ENCODE data around the gene CDC42.

The CDC42 gene

GRCh38 chr1:22108339-22109105 is 56.0 kb downstream of the CDC42 start:
- H3K4me3 ChIP-seq (ENCODE audit: low read depth, low read length) = no peak overlapping the region
- peaks cover 48% of the 10 kb centered on the region for H3K79me2 ChIP-seq (ENCODE audit: control insufficient read depth, insufficient read depth, low read length, unreplicated experiment)
- no peak overlapping the region for H2AFZ ChIP-seq (ENCODE audit: low read length, unreplicated experiment)
- no peaks in the 10 kb centered on the region for H3K27me3 ChIP-seq (ENCODE audit: insufficient read depth, low read length)
- peaks cover 5% of the 10 kb centered on the region for H3K4me1 ChIP-seq (ENCODE audit: control insufficient read depth, insufficient read depth, low read length, unreplicated experiment)
- H3K36me3 ChIP-seq (ENCODE audit: insufficient read depth, low read length) = peaks cover 14% of the 10 kb centered on the region; the same call in 1 of the 2 replicates
- H3K27ac ChIP-seq (ENCODE audit: low read depth, low read length) = no peak overlapping the region

DNA sequence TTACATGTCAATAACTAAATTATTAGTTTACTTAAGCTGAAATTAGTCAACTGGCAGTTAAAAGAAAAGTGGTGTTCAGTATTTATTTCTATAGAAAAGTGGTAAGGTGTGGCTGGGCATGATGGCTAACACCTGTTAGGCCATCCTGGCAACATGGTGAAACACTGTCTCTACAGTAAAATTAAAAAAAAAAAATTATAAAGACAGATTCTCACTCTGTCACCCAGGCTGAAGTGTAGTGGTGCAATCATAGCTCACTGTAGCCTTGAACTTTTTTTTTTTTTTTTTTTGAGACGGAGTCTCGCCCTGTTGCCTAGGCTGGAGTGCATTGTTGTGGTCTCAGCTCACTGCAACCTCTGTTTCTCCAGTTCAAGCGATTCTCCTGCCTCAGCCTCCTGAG is 57.5 kb downstream of the CDC42 start:
- H3K27ac ChIP-seq (ENCODE audit: low read depth, low read length) = no peak overlapping the region
- no peak overlapping the region for H2AFZ ChIP-seq (ENCODE audit: low read length, unreplicated experiment)
- peaks cover 50% of the 10 kb centered on the region for H3K79me2 ChIP-seq (ENCODE audit: control insufficient read depth, insufficient read depth, low read length, unreplicated experiment)
- no peaks in the 10 kb centered on the region for H3K27me3 ChIP-seq (ENCODE audit: insufficient read depth, low read length)
- H3K4me1 ChIP-seq (ENCODE audit: control insufficient read depth, insufficient read depth, low read length, unreplicated experiment) = peaks cover 8% of the 10 kb centered on the region
- 0 out of 2 replicates have a peak, but pooled peaks cover 8% of the 10 kb centered on the region for H3K36me3 ChIP-seq (ENCODE audit: insufficient read depth, low read length)
- H3K4me3 ChIP-seq (ENCODE audit: low read depth, low read length) = no peak overlapping the region

GRCh38 chr1:22111115-22111514 is 58.6 kb downstream of the CDC42 start:
- no peak overlapping the region for H3K27ac ChIP-seq (ENCODE audit: low read depth, low read length)
- no peaks in the 10 kb centered on the region for H3K27me3 ChIP-seq (ENCODE audit: insufficient read depth, low read length)
- H3K4me1 ChIP-seq (ENCODE audit: control insufficient read depth, insufficient read depth, low read length, unreplicated experiment) = peaks cover 8% of the 10 kb centered on the region
- 0 out of 2 replicates have a peak, but pooled peaks cover 4% of the 10 kb centered on the region for H3K36me3 ChIP-seq (ENCODE audit: insufficient read depth, low read length)
- H3K79me2 ChIP-seq (ENCODE audit: control insufficient read depth, insufficient read depth, low read length, unreplicated experiment) = peaks cover 45% of the 10 kb centered on the region
- H2AFZ ChIP-seq (ENCODE audit: low read length, unreplicated experiment) = no peak overlapping the region
- H3K4me3 ChIP-seq (ENCODE audit: low read depth, low read length) = no peak overlapping the region

- Histone ChIP-seq H3K79me2 (ENCODE audit: control insufficient read depth, insufficient read depth, low read length, unreplicated experiment) (peaks cover 41% of the 10 kb centered on the region), H3K36me3 (ENCODE audit: insufficient read depth, low read length) (0 out of 2 replicates have a peak, but pooled peaks cover 4% of the 10 kb centered on the region), H2AFZ (ENCODE audit: low read length, unreplicated experiment) (no peak overlapping the region), H3K27ac (ENCODE audit: low read depth, low read length) (no peak overlapping the region), H3K4me3 (ENCODE audit: low read depth, low read length) (no peak overlapping the region), H3K27me3 (ENCODE audit: insufficient read depth, low read length) (no peaks in the 10 kb centered on the region), H3K4me1 (ENCODE audit: control insufficient read depth, insufficient read depth, low read length, unreplicated experiment) (peaks cover 8% of the 10 kb centered on the region)
Observed at GRCh38 chr1:22111620-22112019, 59.1 kb downstream of the CDC42 start.

GRCh38 chr1:22112554-22112953 is 60.0 kb downstream of the CDC42 start:
- H3K36me3 ChIP-seq (ENCODE audit: insufficient read depth, low read length) = 0 out of 2 replicates have a peak, but pooled peaks cover 4% of the 10 kb centered on the region
- no peaks in the 10 kb centered on the region for H3K27me3 ChIP-seq (ENCODE audit: insufficient read depth, low read length)
- peaks cover 8% of the 10 kb centered on the region for H3K4me1 ChIP-seq (ENCODE audit: control insufficient read depth, insufficient read depth, low read length, unreplicated experiment)
- peaks cover 34% of the 10 kb centered on the region for H3K79me2 ChIP-seq (ENCODE audit: control insufficient read depth, insufficient read depth, low read length, unreplicated experiment)
- H3K27ac ChIP-seq (ENCODE audit: low read depth, low read length) = no peak overlapping the region
- H2AFZ ChIP-seq (ENCODE audit: low read length, unreplicated experiment) = no peak overlapping the region
- no peak overlapping the region for H3K4me3 ChIP-seq (ENCODE audit: low read depth, low read length)

GRCh38 chr1:22114083-22115012 is 61.8 kb downstream of the CDC42 start:
- Histone ChIP-seq H3K4me3 (ENCODE audit: low read depth, low read length) (no peak overlapping the region), H3K27ac (ENCODE audit: low read depth, low read length) (no peak overlapping the region), H2AFZ (ENCODE audit: low read length, unreplicated experiment) (no peak overlapping the region), H3K36me3 (ENCODE audit: insufficient read depth, low read length) (0 out of 2 replicates have a peak, but pooled peaks cover 4% of the 10 kb centered on the region), H3K27me3 (ENCODE audit: insufficient read depth, low read length) (no peaks in the 10 kb centered on the region), H3K4me1 (ENCODE audit: control insufficient read depth, insufficient read depth, low read length, unreplicated experiment) (peaks cover 8% of the 10 kb centered on the region), H3K79me2 (ENCODE audit: control insufficient read depth, insufficient read depth, low read length, unreplicated experiment) (peaks cover 21% of the 10 kb centered on the region)

DNA sequence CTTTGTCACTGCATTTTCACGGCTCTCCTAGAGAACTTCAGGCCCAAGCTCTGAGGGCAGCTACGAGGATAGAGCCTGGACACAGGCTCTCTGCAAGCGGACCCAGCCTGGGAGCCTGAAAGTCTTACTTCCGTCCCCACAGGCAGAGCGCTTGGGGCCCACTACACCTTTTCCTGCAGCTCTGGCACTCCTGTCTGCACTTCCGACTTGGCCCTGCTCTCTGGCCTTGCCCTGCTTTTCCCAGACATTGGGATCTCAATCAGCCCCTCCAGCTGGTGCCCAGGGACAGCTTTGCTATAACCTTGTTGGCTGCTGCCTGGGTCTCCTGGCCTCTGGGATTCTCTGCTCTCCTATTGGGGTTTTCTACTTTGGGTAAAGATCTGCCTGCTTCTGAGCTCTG is 62.8 kb downstream of the CDC42 start:
- Histone ChIP-seq H2AFZ (ENCODE audit: low read length, unreplicated experiment) (no peak overlapping the region), H3K27me3 (ENCODE audit: insufficient read depth, low read length) (no peaks in the 10 kb centered on the region), H3K4me3 (ENCODE audit: low read depth, low read length) (no peak overlapping the region), H3K79me2 (ENCODE audit: control insufficient read depth, insufficient read depth, low read length, unreplicated experiment) (peaks cover 17% of the 10 kb centered on the region), H3K36me3 (ENCODE audit: insufficient read depth, low read length) (no peaks in the 10 kb centered on the region), H3K27ac (ENCODE audit: low read depth, low read length) (no peak overlapping the region), H3K4me1 (ENCODE audit: control insufficient read depth, insufficient read depth, low read length, unreplicated experiment) (peaks cover 8% of the 10 kb centered on the region)

- H3K79me2 ChIP-seq (ENCODE audit: control insufficient read depth, insufficient read depth, low read length, unreplicated experiment) = peaks cover 14% of the 10 kb centered on the region
- H3K27me3 ChIP-seq (ENCODE audit: insufficient read depth, low read length) = no peaks in the 10 kb centered on the region
- H3K4me1 ChIP-seq (ENCODE audit: control insufficient read depth, insufficient read depth, low read length, unreplicated experiment) = peaks cover 3% of the 10 kb centered on the region
- H2AFZ ChIP-seq (ENCODE audit: low read length, unreplicated experiment) = no peak overlapping the region
- no peak overlapping the region for H3K4me3 ChIP-seq (ENCODE audit: low read depth, low read length)
- H3K36me3 ChIP-seq (ENCODE audit: insufficient read depth, low read length) = no peaks in the 10 kb centered on the region
- H3K27ac ChIP-seq (ENCODE audit: low read depth, low read length) = no peak overlapping the region
Observed at GRCh38 chr1:22117238-22117637, 64.7 kb downstream of the CDC42 start.

GRCh38 chr1:22117851-22118250 is 65.3 kb downstream of the CDC42 start:
- H2AFZ ChIP-seq (ENCODE audit: low read length, unreplicated experiment) = no peak overlapping the region
- H3K79me2 ChIP-seq (ENCODE audit: control insufficient read depth, insufficient read depth, low read length, unreplicated experiment) = peaks cover 13% of the 10 kb centered on the region
- no peak overlapping the region for H3K27ac ChIP-seq (ENCODE audit: low read depth, low read length)
- H3K36me3 ChIP-seq (ENCODE audit: insufficient read depth, low read length) = no peaks in the 10 kb centered on the region
- H3K27me3 ChIP-seq (ENCODE audit: insufficient read depth, low read length) = no peaks in the 10 kb centered on the region
- no peak overlapping the region for H3K4me3 ChIP-seq (ENCODE audit: low read depth, low read length)
- peaks cover 3% of the 10 kb centered on the region for H3K4me1 ChIP-seq (ENCODE audit: control insufficient read depth, insufficient read depth, low read length, unreplicated experiment)

GRCh38 chr1:22118291-22118992 is 65.9 kb downstream of the CDC42 start:
- Histone ChIP-seq H3K27ac (ENCODE audit: low read depth, low read length) (no peak overlapping the region), H3K4me3 (ENCODE audit: low read depth, low read length) (no peak overlapping the region), H3K36me3 (ENCODE audit: insufficient read depth, low read length) (no peaks in the 10 kb centered on the region), H3K27me3 (ENCODE audit: insufficient read depth, low read length) (no peaks in the 10 kb centered on the region), H3K79me2 (ENCODE audit: control insufficient read depth, insufficient read depth, low read length, unreplicated experiment) (peaks cover 7% of the 10 kb centered on the region), H3K4me1 (ENCODE audit: control insufficient read depth, insufficient read depth, low read length, unreplicated experiment) (peaks cover 3% of the 10 kb centered on the region), H2AFZ (ENCODE audit: low read length, unreplicated experiment) (no peak overlapping the region)
